HG03439 (cell line): ENCODE measurements around the gene SHTN1.

Source experiments
- ATAC-seq: cut with Tn5 transposase; IDR thresholded peaks from one replicate; pipeline ENCODE4 v1.9.1; 2021; ENCODE audit warnings: mild to moderate bottlenecking, moderate library complexity; ENCODE audit not compliant: unreplicated experiment

The SHTN1 gene

DNA sequence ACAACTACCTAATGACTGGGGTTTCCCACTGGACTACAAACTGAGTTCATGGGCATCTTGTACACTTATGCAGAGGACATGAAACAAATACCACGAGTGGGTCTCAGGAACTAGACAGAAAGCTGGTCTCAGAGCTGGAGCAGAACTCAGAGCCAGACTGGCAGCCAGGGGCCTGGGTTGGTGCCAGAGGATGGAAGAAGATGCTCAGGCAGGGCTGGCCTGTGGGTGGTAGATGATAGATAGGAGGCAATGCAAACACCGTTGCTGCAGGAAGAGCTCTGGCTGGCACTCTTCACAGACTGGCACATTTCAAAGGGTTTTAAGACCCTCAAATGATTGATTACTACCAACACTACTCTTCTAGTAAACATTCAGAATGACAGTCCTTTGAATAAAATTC is 126.9 kb downstream of the SHTN1 start:
- no peak for ATAC-seq

- no peak for ATAC-seq
These were observed 127.6 kb downstream of the SHTN1 start for GRCh38 chr10:116877391-116877790.

DNA sequence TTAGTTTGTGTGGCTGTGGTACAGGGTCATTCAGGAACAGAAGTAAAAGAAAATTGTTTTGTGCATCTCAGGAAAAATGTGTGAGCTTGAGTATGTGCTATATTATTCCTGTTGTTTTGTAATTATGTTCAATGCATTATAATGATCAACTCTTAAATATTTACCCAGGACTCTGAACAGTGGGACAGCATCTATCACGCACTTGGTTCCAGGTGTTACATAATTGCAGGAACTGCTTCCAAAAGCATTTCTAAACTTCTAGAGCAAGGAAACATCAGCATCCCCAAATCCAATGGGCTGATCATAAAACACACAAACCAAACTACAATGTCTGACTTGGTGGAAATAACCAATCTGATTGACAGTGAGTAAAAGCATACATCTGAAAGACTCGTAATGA is 129.1 kb downstream of the SHTN1 start:
- ATAC-seq, result no peak

DNA sequence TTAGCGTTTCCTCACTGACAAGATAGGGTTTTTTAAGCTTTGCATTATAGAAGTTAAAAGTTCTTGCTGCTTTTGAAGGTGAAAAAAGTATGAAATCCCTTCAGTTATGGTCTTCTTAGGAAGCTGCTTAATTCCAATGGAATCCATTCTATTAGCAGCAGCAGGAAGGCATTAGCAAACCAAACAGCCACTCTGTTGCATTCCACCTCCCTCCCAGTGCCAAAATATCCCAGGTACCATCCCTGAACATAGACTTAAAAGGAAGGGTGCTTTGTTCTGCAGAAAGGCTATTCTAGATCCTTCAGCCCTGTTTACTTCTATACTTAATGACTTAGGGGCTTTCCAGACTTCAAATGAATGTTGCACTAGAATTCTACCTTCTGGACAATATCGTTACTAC is 131.9 kb downstream of the SHTN1 start:
- ATAC-seq, result no peak

DNA sequence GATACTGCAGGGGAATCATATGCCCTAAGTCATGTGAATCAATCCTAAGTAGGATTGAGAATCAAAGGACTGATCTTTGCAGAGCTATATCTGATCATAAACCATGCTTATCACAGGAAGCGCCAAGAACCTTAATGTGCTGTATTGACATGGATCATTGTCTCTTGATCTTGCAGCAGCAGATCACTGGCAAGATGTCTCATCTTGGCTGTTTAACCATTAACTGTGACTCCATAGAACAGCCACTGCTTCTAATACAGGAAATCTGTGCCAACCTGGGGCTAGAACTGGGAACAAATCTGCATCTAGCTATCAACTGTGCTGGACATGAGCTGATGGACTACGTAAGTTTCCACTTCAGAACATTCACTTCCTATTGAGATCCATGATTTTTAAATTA is 134.0 kb downstream of the SHTN1 start:
- no peak for ATAC-seq

- ATAC-seq, result no peak
These were observed 136.3 kb downstream of the SHTN1 start for GRCh38 chr10:116868722-116869121.

- no peak for ATAC-seq
These were observed 136.8 kb downstream of the SHTN1 start for GRCh38 chr10:116868198-116868676.

- no peak for ATAC-seq
These were observed 137.9 kb downstream of the SHTN1 start for GRCh38 chr10:116866987-116867595.

DNA sequence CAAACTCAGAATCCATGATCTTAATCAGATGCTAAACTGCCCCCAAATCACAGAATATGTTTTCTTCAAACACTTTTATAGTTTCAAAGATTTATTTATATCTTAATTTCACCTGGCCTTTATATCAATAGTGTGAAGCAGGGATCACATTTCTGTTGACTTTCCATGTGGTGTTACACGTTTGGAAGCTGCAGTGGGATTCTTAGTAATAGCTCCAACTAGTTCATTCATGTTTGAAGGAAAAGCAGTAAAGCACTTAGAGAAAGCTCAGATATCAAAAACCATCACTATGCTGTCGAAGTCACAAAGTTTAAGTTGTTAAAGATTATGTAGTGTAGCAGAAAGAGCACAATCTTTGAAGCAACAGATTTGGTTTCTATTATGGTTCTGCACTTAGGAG is 138.9 kb downstream of the SHTN1 start:
- no peak for ATAC-seq

DNA sequence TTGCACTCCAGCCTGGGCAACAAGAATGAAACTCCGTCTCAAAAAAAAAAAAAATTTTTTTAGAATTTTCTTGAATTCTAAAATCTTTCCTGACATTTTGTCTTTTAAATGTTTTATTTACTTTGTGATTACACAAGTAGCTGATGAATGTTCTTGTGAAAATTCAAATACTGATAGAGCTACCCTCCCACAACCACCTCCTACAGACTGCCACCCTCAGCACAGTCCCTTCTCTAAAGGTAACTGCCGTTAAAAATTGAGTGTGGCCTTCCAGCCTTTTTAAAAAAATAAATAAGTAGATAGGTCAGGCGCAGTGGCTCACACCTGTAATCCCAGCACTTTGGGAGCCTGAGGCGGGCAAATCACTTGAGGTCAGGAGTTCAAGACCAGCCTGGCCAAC is 140.6 kb downstream of the SHTN1 start:
- ATAC-seq, result no peak

- no peak for ATAC-seq
These were observed 143.2 kb downstream of the SHTN1 start for GRCh38 chr10:116861796-116862195.

GRCh38 chr10:116857156-116857555 is 147.8 kb downstream of the SHTN1 start:
- ATAC-seq, result no peak

DNA sequence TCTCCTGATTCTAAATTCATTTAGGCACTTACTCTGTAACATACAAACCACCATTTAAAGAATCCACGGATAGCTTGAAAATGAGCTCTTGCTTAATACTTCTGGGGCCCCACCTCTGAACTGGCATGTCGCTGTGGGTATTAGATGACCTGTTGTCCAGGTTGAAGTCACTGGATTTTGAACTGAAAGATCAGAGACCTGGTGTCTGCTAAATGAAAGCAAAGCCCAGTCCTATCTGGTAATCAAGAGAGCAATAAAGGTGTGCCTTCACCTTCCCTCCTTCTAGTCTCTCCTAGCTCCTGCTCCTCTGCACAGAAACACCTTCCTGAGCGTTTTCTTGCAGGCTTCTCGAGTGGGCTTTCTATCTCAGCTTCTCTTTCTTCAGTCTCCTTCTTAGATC is 151.3 kb downstream of the SHTN1 start:
- no peak for ATAC-seq

GRCh38 chr10:116853287-116853686 is 151.7 kb downstream of the SHTN1 start:
- no peak for ATAC-seq

DNA sequence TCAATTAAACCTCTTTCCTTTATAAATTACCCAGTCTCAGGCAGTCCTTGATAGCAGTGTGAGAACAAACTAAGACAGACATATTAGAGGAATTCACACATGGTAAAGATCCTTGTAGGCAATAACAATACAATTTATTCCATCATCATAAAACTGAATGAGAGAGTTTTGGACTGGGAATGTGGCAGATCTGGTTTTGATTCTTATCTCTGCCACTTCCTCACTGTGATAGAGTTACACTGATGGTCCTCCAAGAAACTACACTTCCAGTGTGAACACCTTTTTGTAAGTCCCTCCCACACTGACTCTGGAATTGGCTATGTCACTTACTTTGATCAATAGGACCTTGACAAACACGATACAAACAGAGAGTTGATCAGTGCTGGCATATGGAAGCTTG is 152.7 kb downstream of the SHTN1 start:
- ATAC-seq, result no peak

GRCh38 chr10:116850058-116850611 is 154.9 kb downstream of the SHTN1 start:
- ATAC-seq, result no peak

GRCh38 chr10:116849248-116850057 is 155.5 kb downstream of the SHTN1 start, which contains the start of gene ENO4:
TSS of gene ENO4 (plus strand) at chr10:116849499. CDS start at chr10:116849567, 68 bp downstream.
- ATAC-seq, result peak; percentile 46

DNA sequence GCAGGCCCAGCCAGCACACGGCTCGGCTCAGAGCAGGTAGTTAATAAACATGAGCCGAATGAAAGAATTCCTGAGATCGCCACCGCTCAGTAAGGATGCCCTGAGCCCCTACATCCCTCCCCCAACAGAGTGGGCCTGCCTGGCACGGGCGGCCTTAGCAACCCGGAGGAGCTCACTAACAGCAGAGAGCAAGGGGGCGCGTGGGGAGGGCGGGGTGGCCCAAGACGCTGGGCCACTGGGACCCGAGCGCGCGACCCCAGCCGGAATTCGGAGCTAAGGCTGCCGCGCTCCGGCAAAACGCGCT is 156.1 kb downstream of the SHTN1 start:
- no peak for ATAC-seq

DNA sequence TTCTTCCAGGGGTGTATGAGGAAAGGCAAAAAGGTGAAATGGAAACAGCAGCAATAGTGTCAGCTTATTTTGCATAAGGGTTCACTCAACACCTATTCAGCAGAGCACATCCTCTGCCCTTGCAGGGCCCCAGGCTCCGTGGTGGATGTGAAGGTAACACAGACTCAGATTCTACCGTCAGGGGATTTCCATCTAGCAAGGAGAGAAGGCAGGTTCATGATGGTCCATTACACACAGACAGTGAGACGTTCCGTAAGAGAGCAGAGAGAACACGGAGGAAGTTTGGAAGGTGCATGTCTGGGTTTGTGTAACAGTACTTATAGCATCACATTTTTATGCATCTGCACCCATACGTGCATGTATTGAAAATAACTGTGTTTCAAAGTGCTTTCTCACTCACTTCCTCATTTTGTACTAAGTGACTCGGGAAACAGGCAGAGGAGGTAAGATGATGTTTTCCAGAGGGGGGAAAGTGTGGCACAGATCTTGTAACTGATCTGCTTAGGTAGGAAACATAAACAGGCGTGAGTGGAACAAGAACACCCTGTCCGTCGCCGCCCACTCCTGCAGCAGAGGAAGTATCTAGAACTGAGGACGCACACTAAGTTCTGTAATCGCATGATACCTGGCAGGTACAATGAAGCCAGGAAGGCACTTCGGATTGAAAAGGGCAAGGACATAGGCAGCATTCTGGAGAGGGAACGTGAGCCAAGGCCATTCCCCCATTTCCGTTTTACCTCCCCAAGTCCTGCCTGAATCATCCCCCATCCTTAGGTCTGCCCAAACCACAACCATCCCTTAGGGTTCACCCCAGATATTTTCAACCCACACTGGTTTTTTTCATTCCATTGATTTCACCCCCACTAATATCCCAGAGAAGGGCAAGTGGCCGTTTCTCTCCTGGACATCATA is 156.7 kb downstream of the SHTN1 start:
- ATAC-seq, result peak; percentile 71

GRCh38 chr10:116845823-116846222 is 159.2 kb downstream of the SHTN1 start:
- ATAC-seq, result no peak

DNA sequence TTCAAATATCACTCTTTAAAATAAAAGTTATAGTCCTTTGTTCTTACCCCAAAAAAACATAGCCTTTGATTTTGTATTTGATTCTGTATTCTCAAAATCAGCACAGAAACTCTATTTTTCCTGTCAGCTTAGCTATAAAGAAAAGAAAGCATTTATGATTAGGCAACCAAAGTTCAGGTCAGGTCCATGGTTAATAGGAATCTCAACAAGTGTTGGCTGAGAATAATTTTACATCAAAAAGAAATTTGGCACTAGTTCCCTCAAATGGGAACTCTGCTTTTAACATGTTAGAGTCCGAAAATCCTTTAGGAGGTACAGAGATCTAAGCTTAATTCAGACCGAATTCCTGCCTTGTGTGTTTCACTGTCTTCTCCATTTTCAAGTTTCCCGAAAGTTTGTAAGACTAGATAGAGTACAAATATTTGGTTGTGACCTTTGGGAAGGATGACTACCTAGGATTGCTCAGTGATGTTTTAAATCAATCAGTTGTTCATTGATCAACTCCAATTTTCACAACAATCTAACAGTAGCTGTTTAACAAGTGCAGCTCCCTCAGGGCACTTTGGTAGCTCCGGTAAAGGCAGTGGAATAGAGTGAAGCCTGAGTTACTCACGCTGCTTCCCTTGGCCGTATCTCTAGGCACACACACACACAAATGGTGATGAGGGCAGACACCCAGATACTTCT is 164.5 kb downstream of the SHTN1 start:
- no peak for ATAC-seq
